GM23338 (cell line): Measurements from ENCODE around the gene CBX5. TPM values are rescaled to one million over a fixed set of nuclear protein-coding genes. Genes with fewer than 3 reads are reported as not detected.

Experiments used
- ATAC-seq: fragments of 200-7000 bp; cut with Tn5 transposase; 3 replicates; pipeline ENCODE4 v1.9.1; 2020
- DNase-seq: peaks from one replicate; pipeline ENCODE4 v3.0.0-alpha.2; 2015; ENCODE audit warnings: low spot score
- H2AFZ ChIP-seq: fragments of 200-600 bp; sonication (generic); 2 replicates; pipeline ENCODE4 v1.8.0; 2016; ENCODE audit warnings: antibody characterized with exemption, mild to moderate bottlenecking, moderate library complexity
- H3F3A ChIP-seq: fragments of 200-600 bp; sonication (generic); replicated peaks from 2 replicates; pipeline ENCODE4 v1.8.0; 2017; ENCODE audit warnings: antibody characterized with exemption, mixed run types, low read depth
- H3K27ac ChIP-seq: fragments of 200-600 bp; sonication (generic); 2 replicates; pipeline ENCODE4 v1.6.1; 2016; ENCODE audit warnings: low read depth
- H3K27me3 ChIP-seq: fragments of 200-600 bp; sonication (generic); 2 replicates; pipeline ENCODE4 v1.8.0; 2016; ENCODE audit warnings: mild to moderate bottlenecking, mixed run types, moderate library complexity; ENCODE audit not compliant: insufficient read depth
- H3K36me3 ChIP-seq: fragments of 200-600 bp; sonication (generic); 2 replicates; pipeline ENCODE4 v1.8.0; 2016; ENCODE audit warnings: mild to moderate bottlenecking; ENCODE audit not compliant: insufficient read depth
- H3K4me1 ChIP-seq: fragments of 200-600 bp; sonication (generic); 2 replicates; pipeline ENCODE4 v1.8.0; 2016; ENCODE audit warnings: mild to moderate bottlenecking, moderate library complexity; ENCODE audit not compliant: insufficient read depth
- H3K4me2 ChIP-seq: fragments of 200-600 bp; sonication (generic); 2 replicates; pipeline ENCODE4 v1.7.1; 2017; ENCODE audit warnings: mixed run types
- H3K4me3 ChIP-seq: fragments of 200-600 bp; sonication (generic); 2 replicates; pipeline ENCODE4 v1.6.1; 2016; ENCODE audit warnings: mixed run types
- H3K79me2 ChIP-seq: fragments of 200-600 bp; sonication (generic); replicated peaks from 2 replicates; pipeline ENCODE4 v1.8.0; 2017; ENCODE audit warnings: mild to moderate bottlenecking; ENCODE audit not compliant: insufficient read depth
- H3K9me2 ChIP-seq: fragments of 200-600 bp; sonication (generic); 2 replicates; pipeline ENCODE4 v1.8.0; 2017; ENCODE audit not compliant: insufficient read depth
- H4K20me1 ChIP-seq: fragments of 200-600 bp; sonication (generic); replicated peaks from 2 replicates; pipeline ENCODE4 v1.8.0; 2017; ENCODE audit warnings: mild to moderate bottlenecking; ENCODE audit not compliant: insufficient read depth
- H3K27ac Mint-ChIP-seq: 2 replicates; pipeline ENCODE4 v1.8.0; 2020; ENCODE audit warnings: inconsistent platforms, mild to moderate bottlenecking, moderate library complexity, mixed read lengths
- H3K27me3 Mint-ChIP-seq: 3 replicates; pipeline ENCODE4 v1.8.0; 2022; ENCODE audit warnings: low read depth, mild to moderate bottlenecking, moderate library complexity, mixed read lengths, inconsistent platforms; ENCODE audit not compliant: insufficient read depth, poor library complexity
- H3K36me3 Mint-ChIP-seq: 3 replicates; pipeline ENCODE4 v1.8.0; 2021; ENCODE audit warnings: low read depth, mild to moderate bottlenecking, inconsistent platforms, moderate library complexity, mixed read lengths
- H3K4me1 Mint-ChIP-seq: 3 replicates; pipeline ENCODE4 v1.8.0; 2020; ENCODE audit warnings: mild to moderate bottlenecking, inconsistent platforms, mixed read lengths
- H3K4me3 Mint-ChIP-seq: 3 replicates; pipeline ENCODE4 v1.8.0; 2021; ENCODE audit warnings: moderate library complexity, mild to moderate bottlenecking, inconsistent platforms, mixed read lengths
- H3K9me3 Mint-ChIP-seq: 3 replicates; pipeline ENCODE4 v1.8.0; 2020; ENCODE audit warnings: moderate library complexity, mild to moderate bottlenecking, inconsistent platforms, mixed read lengths
- CTCF ChIP-seq, 2 experiments: fragments of 200-600 bp in 1 of 2; sonication (generic) in 1 of 2; conservative IDR thresholded peaks; 2 replicates each; pipeline versions ENCODE4 v1.5.1 to v1.6.1; 2016 to 2017; ENCODE audit warnings: antibody characterized with exemption in 2 of 2, low read depth in 2 of 2, mild to moderate bottlenecking in 2 of 2, moderate library complexity in 1 of 2
- EZH2 ChIP-seq: fragments of 200-600 bp; sonication (generic); IDR thresholded peaks from one replicate; pipeline ENCODE4 v1.8.0; 2017; ENCODE audit warnings: antibody characterized with exemption, mild to moderate bottlenecking, low read depth; ENCODE audit not compliant: unreplicated experiment
- EZH2phosphoT487 ChIP-seq: fragments of 200-600 bp; sonication (generic); IDR thresholded peaks from one replicate; pipeline ENCODE4 v1.8.1; 2018; ENCODE audit warnings: antibody characterized with exemption; ENCODE audit not compliant: unreplicated experiment
- JUNB ChIP-seq: IDR thresholded peaks from one replicate; pipeline ENCODE4 v1.6.1; 2016; ENCODE audit warnings: antibody characterized with exemption; ENCODE audit not compliant: unreplicated experiment
- NANOG ChIP-seq: IDR thresholded peaks from 2 replicates; pipeline ENCODE4 v1.6.1; 2016; ENCODE audit warnings: antibody characterized with exemption, borderline replicate concordance
- POLR2AphosphoS5 ChIP-seq: IDR thresholded peaks from 2 replicates; pipeline ENCODE4 v1.6.1; 2016; ENCODE audit warnings: antibody characterized with exemption, low read depth
- REST ChIP-seq: IDR thresholded peaks from one replicate; pipeline ENCODE4 v1.6.1; 2018; ENCODE audit warnings: antibody characterized with exemption; ENCODE audit not compliant: unreplicated experiment
- STAT1 ChIP-seq: IDR thresholded peaks from one replicate; pipeline ENCODE4 v1.6.1; 2016; ENCODE audit warnings: antibody characterized with exemption; ENCODE audit not compliant: unreplicated experiment
- ZNF114 ChIP-seq: fragments of 250-450 bp; sonication (Bioruptor Pico); IDR thresholded peaks from 2 replicates; pipeline ENCODE4 v1.5.0; 2020; ENCODE audit warnings: mild to moderate bottlenecking, moderate library complexity
- polyA plus RNA-seq: library from polyadenylated mRNA; unstranded; fragments of >200 nt; fragmentation: Nextera tagmentation; extraction: Ambion mirVana; gene quantifications from 2 replicates; pipeline ENCODE4 v1.2.1, GENCODE V29; 2016
- total RNA-seq: library from RNA; depleted of rRNA; stranded (reverse); fragments of >200 nt; shearing (Covaris generic); gene quantifications from 2 replicates; pipeline ENCODE4 v1.2.3, GENCODE V29; 2014
- TF ChIP-seq, protein P1 (sequence below): IDR thresholded peaks from 2 replicates; pipeline ENCODE4 v1.6.1; 2016; ENCODE audit warnings: antibody characterized with exemption

The CBX5 gene
- total and polyA plus RNA-seq, 2 experiments from 2014 or later: 152 to 212 TPM

DNA sequence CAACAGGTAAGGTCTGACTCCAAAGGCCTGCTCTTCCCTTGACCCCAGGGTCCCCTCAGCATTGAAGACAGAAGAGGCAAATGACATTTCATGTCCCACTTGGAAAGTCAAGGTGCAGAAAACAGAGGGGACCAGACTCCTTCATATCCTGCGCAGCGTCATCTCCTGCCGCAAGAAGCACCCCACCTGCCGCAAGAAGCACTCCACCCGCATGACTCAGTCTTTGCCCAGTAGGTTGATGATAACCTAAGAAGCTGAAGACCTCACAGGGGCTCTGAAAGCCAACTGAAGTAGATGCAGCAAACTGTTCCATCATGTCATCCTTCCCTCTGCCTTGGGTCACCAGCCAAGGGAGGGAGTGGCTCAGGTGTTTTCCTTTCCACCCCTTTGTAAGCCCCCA is 79.5 kb downstream of the CBX5 start (continued):
- TF ChIP-seq REST (no peak), JUNB (no peak), EZH2phosphoT487 (no peak), NANOG (no peak), STAT1 (no peak), EZH2 (no peak), POLR2AphosphoS5 (no peak), ZNF114 (CRISPR knock-in tag) (no peak)
- TF ChIP-seq, protein P1, sequence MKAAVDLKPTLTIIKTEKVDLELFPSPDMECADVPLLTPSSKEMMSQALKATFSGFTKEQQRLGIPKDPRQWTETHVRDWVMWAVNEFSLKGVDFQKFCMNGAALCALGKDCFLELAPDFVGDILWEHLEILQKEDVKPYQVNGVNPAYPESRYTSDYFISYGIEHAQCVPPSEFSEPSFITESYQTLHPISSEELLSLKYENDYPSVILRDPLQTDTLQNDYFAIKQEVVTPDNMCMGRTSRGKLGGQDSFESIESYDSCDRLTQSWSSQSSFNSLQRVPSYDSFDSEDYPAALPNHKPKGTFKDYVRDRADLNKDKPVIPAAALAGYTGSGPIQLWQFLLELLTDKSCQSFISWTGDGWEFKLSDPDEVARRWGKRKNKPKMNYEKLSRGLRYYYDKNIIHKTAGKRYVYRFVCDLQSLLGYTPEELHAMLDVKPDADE: no peak

GRCh38 chr12:54199917-54200316 is 80.0 kb downstream of the CBX5 start:
- Histone ChIP-seq H3F3A (peaks cover 8% of the 10 kb centered on the region), H3K9me2 (no peaks in the 10 kb centered on the region), H2AFZ (no peak overlapping the region), H3K27me3 (peaks cover 92% of the 10 kb centered on the region), H3K4me3 (no peak overlapping the region), H3K4me1 (peaks cover 20% of the 10 kb centered on the region), H3K79me2 (no peaks in the 10 kb centered on the region), H3K4me2 (no peak overlapping the region), H3K36me3 (no peaks in the 10 kb centered on the region), H4K20me1 (no peaks in the 10 kb centered on the region), H3K27ac (no peak overlapping the region)
- Mint-ChIP-seq H3K36me3 (no peaks in the 10 kb centered on the region), H3K4me3 (no peak overlapping the region), H3K27ac (no peak overlapping the region), H3K27me3 (peaks cover 62% of the 10 kb centered on the region), H3K4me1 (peaks cover 21% of the 10 kb centered on the region), H3K9me3 (no peaks in the 10 kb centered on the region; the same call in 2 of the 3 replicates)
- no peak for DNase-seq
- TF ChIP-seq CTCF (conservative IDR thresholded peaks at IDR 0.05; ENCODE audit: low read depth in 2 of 2): no peak
- TF ChIP-seq EZH2: peak; percentile 5
- no peak for ATAC-seq
